Measurements from ENCODE around the gene ANXA6. TPM values are rescaled to one million over a fixed set of nuclear protein-coding genes. Genes with fewer than 3 reads are reported as not detected.

Gene ANXA6
- total and polyA plus RNA-seq, 2 donors (not counting 1 experiment from before 2014, with no cell fraction given): 136 to 300 TPM

DNA sequence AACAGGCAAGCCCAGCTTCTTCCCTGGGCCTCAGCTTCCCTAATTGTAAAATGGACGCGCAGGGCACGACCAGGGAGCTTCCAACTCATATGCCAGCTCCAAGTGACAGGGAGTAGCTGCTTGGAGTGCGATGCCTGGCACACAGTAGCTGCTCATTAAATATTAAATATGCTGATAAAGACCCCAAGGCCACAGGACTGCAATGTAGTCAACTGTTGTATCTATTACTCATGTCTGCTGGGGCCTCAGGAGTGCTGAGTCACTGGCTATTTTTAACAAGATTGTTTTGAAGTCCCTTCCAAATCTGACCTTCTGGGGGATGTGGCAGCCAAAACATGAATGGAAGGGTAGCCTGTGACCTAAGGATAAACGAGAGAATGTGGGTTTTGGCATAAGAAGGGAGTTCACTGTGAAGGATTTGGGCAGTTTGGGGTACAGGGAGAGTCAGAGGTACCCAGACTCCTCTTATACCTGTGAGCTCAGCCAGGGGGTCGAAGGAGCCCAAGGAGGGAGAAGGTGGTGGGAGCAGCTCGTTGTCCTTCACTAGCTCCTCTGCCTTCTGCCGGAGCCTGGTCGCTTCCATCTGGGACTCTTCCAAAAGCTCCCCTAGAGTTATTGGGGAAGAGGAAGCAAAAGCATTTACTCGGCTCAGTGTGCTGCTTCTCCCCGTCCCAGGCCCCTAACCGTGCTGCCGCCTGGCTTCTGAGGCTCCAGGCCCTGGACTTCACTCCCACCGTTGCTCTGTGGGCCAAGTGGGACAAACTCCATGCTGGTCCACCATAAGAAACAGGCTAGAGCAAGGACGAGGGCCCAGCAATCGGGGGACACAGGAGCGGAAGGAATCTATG lies 94.2 kb downstream of the ANXA6 start:
- peak overlapping the region; percentile 72 for H3K27ac Mint-ChIP-seq
- ChIA-PET POLR2A (interaction anchor here (4.2 kb wide), 1 partner anchor 16 kb away, joined by 13 read pairs; no protein-coding TSS in a partner anchor), CTCF (interaction anchor here (0.8 to 17.8 kb wide), 4 partner anchors 12 to 175 kb away, joined by 3 to 918 read pairs (median 4); no protein-coding TSS in a partner anchor)
- H3K27me3 Mint-ChIP-seq: no peaks in the 10 kb centered on the region
- ATAC-seq (ENCODE audit: low read depth) (no peak), DNase-seq (no peak)
- no peaks in the 10 kb centered on the region for H3K9me3 Mint-ChIP-seq (ENCODE audit: insufficient read depth)
- TF ChIP-seq EZH2 (IDR thresholded peaks at IDR 0.05; ENCODE audit: borderline replicate concordance, insufficient read depth, low read depth, low read length, poor library complexity, severe bottlenecking): no peak
- TF ChIP-seq, protein P1, sequence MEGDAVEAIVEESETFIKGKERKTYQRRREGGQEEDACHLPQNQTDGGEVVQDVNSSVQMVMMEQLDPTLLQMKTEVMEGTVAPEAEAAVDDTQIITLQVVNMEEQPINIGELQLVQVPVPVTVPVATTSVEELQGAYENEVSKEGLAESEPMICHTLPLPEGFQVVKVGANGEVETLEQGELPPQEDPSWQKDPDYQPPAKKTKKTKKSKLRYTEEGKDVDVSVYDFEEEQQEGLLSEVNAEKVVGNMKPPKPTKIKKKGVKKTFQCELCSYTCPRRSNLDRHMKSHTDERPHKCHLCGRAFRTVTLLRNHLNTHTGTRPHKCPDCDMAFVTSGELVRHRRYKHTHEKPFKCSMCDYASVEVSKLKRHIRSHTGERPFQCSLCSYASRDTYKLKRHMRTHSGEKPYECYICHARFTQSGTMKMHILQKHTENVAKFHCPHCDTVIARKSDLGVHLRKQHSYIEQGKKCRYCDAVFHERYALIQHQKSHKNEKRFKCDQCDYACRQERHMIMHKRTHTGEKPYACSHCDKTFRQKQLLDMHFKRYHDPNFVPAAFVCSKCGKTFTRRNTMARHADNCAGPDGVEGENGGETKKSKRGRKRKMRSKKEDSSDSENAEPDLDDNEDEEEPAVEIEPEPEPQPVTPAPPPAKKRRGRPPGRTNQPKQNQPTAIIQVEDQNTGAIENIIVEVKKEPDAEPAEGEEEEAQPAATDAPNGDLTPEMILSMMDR (IDR thresholded peaks at IDR 0.05): no peak
- Histone ChIP-seq H3K4me1 (ENCODE audit: control insufficient read depth in 2 of 2, insufficient read depth in 2 of 2, low read length in 2 of 2) (peaks cover 44 to 54% of the 10 kb centered on the region in 2 donors), H3K9me3 (ENCODE audit: control extremely low read depth in 1 of 3, control insufficient read depth in 2 of 3, insufficient read depth in 1 of 3, low read length in 2 of 3) (no peaks in the 10 kb centered on the region), H3K27me3 (replicated peaks in 1 of 4; ENCODE audit: control extremely low read depth in 1 of 4, control insufficient read depth in 3 of 4, insufficient read depth in 4 of 4, low read length in 3 of 4) (no peaks in the 10 kb centered on the region), H2AFZ (ENCODE audit: insufficient read depth, low read depth, low read length, poor library complexity, severe bottlenecking) (no peak overlapping the region), H3K79me2 (ENCODE audit: control insufficient read depth, insufficient read depth, low read length) (peaks cover 84% of the 10 kb centered on the region), H4K20me1 (ENCODE audit: control insufficient read depth, insufficient read depth, low read length, poor library complexity, severe bottlenecking) (peaks cover 98% of the 10 kb centered on the region), H3K4me3 (ENCODE audit: control extremely low read depth in 1 of 5, extremely low read depth in 1 of 5, insufficient read depth in 1 of 5, low read depth in 2 of 5, low read length in 4 of 5) (no peak overlapping the region), H3K9ac (ENCODE audit: low read length) (no peak overlapping the region), H3K27ac (ENCODE audit: low read length in 2 of 2) (no peak overlapping the region), H3K36me3 (replicated peaks in 1 of 2; ENCODE audit: control extremely low read depth in 1 of 2, control insufficient read depth in 1 of 2, extremely low read depth in 1 of 2, insufficient read depth in 2 of 2, low read length in 1 of 2) (peaks cover 0 to 82% of the 10 kb centered on the region in 2 experiments), H3K4me2 (replicated peaks; ENCODE audit: low read depth, low read length, poor library complexity, severe bottlenecking) (no peak overlapping the region)
- peaks cover 69% of the 10 kb centered on the region for H3K4me1 Mint-ChIP-seq
- no peak overlapping the region for H3K4me3 Mint-ChIP-seq
- 75% methylated on average over 14 of the region's 17 CpGs for WGBS (ENCODE audit: insufficient coverage)
- intact Hi-C loops (cut with micrococcal nuclease): no loop called here

All from B cell (primary cell).